NT2/D1 (cell line): ENCODE results near the gene UBR4.
"Not testable (repeated sequence)": the region's sequence is repeated elsewhere in the genome, so short reads cannot be mapped to it uniquely, and the experiment has no call there.

Experiments
- DNase-seq: peaks from one replicate; pipeline ENCODE4 v3.0.0-alpha.2; 2011; ENCODE audit warnings: low read depth, low spot score
- H3K27me3 ChIP-seq: 2 replicates; pipeline ENCODE4 v1.6.0; 2011; ENCODE audit warnings: mild to moderate bottlenecking; ENCODE audit not compliant: insufficient read length, insufficient read depth
- H3K36me3 ChIP-seq: 2 replicates; pipeline ENCODE4 v1.6.1; 2011; ENCODE audit warnings: mild to moderate bottlenecking, low read length, mixed read lengths; ENCODE audit not compliant: insufficient read depth, insufficient read length
- H3K4me1 ChIP-seq: 2 replicates; pipeline ENCODE4 v1.5.1; 2011; ENCODE audit not compliant: insufficient read depth, insufficient read length
- H3K4me3 ChIP-seq: 2 replicates; pipeline ENCODE4 v1.5.1; 2011; ENCODE audit warnings: low read depth; ENCODE audit not compliant: insufficient read length
- H3K9ac ChIP-seq: 2 replicates; pipeline ENCODE4 v1.6.0; 2011; ENCODE audit warnings: low read depth; ENCODE audit not compliant: insufficient read length
- H3K9me3 ChIP-seq: 2 replicates; pipeline ENCODE4 v1.5.1; 2011; ENCODE audit warnings: mild to moderate bottlenecking, low read length; ENCODE audit not compliant: insufficient read depth
- SUZ12 ChIP-seq: IDR thresholded peaks from 2 replicates; pipeline ENCODE4 v1.6.1; 2011; ENCODE audit not compliant: insufficient read length, insufficient read depth; ENCODE audit errors: extremely low read depth
- YY1 ChIP-seq: IDR thresholded peaks from 2 replicates; pipeline ENCODE4 v1.6.1; 2011; ENCODE audit not compliant: insufficient read length, insufficient read depth
- ZNF274 ChIP-seq: IDR thresholded peaks from 2 replicates; pipeline ENCODE4 v1.6.1; 2011; ENCODE audit warnings: mild to moderate bottlenecking, low read depth, low read length

UBR4 gene

DNA sequence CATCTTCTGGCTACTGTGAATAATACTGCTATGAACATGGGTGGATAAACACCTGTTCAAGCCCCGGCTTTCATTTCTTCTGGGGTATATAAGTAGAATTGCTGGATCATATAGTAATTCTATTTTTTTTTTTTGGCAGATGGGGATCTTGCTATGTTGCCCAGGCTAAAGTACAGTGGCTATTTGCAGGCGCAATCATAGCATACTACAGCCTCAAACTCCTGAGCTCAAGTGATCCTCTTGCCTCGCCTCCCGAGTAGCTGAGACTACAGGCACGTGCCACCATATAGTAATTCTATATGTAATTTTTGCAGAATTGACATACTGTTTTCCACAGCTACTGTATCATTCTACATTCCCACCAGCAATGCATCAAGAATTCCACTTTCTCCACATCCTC is 27.8 kb downstream of the UBR4 start:
- DNase-seq: no peak
- no peaks in the 10 kb centered on the region for H3K4me1 ChIP-seq
- no peaks in the 10 kb centered on the region for H3K9me3 ChIP-seq
- H3K27me3 ChIP-seq: no peaks in the 10 kb centered on the region
- H3K4me3 ChIP-seq: no peak overlapping the region
- TF ChIP-seq ZNF274: no peak
- TF ChIP-seq SUZ12: no peak
- TF ChIP-seq YY1: no peak
- H3K36me3 ChIP-seq: peaks cover 86% of the 10 kb centered on the region
- no peak overlapping the region for H3K9ac ChIP-seq

DNA sequence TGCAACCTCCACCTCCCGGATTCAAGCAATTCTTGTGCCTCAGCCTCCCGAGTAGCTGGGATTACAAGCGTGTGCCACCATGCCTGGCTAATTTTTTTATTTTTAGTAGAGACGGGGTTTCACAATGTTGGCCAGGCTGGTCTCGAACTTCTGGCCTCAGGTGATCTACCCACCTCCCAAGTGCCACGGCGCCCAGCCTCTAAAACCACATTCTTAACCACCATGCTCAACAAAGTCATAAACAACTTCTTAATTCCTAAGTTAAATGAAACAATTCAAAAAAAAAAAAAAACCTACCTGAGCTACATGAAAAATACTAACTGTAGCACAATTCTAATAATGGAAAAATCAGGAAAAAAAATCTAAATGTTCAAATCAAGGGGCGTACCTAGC is 29.8 kb downstream of the UBR4 start:
- not testable (repeated sequence) for H3K27me3 ChIP-seq, H3K4me1 ChIP-seq, H3K9ac ChIP-seq, DNase-seq, H3K4me3 ChIP-seq, H3K9me3 ChIP-seq
- H3K36me3 ChIP-seq: peaks cover 86% of the 10 kb centered on the region

DNA sequence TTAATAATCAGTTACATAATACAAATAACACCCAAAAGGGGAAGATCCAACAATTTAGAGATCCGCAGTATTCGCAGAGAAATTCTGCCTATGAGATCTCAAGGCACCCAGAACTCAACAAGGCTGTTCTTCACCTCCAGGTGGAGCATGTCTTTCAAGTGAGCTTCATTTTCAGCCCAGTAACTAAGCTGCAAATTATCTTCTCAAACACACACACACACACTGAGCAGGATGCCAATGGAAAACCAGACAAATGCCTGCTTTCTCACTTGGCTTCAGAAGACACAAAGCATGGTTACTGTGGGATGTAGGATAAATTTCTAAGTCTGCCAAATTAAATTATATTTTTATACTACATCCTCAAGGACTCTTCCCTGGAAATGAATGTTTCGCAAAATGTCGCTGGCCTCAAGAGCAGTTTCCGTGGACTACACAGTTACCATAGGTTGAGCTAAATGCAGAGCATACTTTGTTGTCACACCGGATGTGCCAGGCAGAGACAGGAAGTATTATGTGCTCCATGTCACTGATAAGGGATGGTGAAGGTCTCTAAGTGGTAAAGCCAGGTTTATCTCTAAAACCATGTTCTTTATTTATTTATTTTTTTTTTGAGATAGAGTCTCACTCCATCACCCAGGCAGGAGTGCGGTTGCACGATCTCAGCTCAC is 30.3 kb downstream of the UBR4 start:
- no peak overlapping the region for H3K4me3 ChIP-seq
- H3K9me3 ChIP-seq: no peaks in the 10 kb centered on the region
- H3K36me3 ChIP-seq: peaks cover 86% of the 10 kb centered on the region
- no peak overlapping the region for H3K9ac ChIP-seq
- H3K27me3 ChIP-seq: no peaks in the 10 kb centered on the region
- H3K4me1 ChIP-seq: no peaks in the 10 kb centered on the region
- TF ChIP-seq SUZ12 (no peak), YY1 (no peak), ZNF274 (no peak)
- DNase-seq: no peak

DNA sequence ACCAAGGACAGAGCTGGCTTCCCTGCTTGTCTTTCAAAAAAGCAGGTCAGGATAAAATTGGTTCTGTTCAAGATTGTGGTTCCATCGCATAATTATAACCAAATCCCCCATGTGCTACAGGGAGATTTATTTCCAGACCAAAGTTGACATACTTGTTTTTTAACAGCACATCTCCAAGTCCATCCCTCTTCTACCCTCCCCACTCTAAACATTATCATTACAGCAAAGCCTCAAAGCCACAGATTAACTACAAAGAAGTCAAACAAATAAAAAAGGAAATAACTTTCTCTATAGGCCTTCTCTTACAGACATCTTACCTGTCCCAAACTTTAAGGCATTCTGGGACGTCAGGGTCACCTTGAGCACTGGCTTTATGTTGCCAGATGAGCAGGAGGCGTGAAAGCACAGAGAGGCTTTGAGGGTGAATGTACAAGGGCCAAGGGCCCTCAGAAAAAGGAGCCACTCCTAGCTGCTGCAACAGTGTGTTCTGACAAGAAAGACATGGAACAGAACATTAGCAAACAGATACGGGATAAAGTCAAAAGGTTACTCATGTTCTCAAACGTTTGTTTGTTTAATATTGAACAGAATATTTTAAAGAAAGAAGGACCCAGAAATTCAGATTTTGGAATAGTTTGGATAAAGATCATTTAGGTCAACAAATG is 31.2 kb downstream of the UBR4 start:
- Histone ChIP-seq H3K4me3 (no peak overlapping the region), H3K36me3 (peaks cover 87% of the 10 kb centered on the region), H3K27me3 (no peaks in the 10 kb centered on the region), H3K4me1 (no peaks in the 10 kb centered on the region), H3K9ac (no peak overlapping the region), H3K9me3 (no peaks in the 10 kb centered on the region)
- no peak for TF ChIP-seq YY1
- TF ChIP-seq ZNF274: no peak
- no peak for TF ChIP-seq SUZ12
- no peak for DNase-seq

DNA sequence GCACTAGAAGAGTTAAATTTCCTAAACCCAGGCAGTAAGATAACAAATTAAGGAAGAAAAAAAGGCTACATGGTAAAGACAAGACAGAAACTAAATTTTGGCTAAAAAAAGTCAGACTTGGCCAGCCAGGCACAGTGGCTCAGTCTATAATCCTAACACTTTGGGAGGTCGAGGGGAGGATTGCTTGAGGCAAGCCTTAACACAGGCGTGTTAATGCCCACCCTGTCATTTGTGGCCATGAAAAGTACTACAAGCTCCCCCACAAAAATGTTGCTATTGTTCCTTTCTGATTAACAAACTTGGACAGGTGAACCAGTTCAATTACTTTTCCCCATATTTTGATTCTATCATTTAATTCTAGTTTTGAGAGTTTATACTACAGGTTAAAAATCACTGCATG is 32.3 kb downstream of the UBR4 start:
- no peak for TF ChIP-seq ZNF274

DNA sequence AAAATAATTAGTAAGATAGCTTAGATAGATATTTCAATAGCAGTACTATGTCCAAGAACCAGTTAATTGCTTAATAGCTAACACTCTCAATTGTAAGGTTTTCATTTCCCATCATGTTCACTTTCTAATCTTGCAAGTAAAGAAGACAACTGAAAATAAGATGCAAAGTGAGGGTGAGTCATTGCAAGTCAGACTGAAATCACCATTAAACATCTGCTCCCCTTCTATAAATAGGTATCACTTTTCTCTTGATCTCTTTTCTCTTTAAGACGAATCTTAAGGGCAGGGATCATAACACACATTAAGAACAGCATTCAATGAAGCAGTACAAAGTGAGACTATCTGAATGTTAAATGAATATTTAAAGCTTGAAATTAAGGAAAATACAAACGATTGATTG is 40.4 kb downstream of the UBR4 start:
- peaks cover 94% of the 10 kb centered on the region for H3K36me3 ChIP-seq
- H3K4me1 ChIP-seq: no peaks in the 10 kb centered on the region

More for the DNA sequence above, 32.3 kb downstream of the UBR4 start:
- Histone ChIP-seq H3K4me1 (no peaks in the 10 kb centered on the region), H3K36me3 (peaks cover 89% of the 10 kb centered on the region), H3K4me3 (no peak overlapping the region), H3K9ac (no peak overlapping the region), H3K9me3 (no peaks in the 10 kb centered on the region), H3K27me3 (no peaks in the 10 kb centered on the region)
- DNase-seq: no peak

DNA sequence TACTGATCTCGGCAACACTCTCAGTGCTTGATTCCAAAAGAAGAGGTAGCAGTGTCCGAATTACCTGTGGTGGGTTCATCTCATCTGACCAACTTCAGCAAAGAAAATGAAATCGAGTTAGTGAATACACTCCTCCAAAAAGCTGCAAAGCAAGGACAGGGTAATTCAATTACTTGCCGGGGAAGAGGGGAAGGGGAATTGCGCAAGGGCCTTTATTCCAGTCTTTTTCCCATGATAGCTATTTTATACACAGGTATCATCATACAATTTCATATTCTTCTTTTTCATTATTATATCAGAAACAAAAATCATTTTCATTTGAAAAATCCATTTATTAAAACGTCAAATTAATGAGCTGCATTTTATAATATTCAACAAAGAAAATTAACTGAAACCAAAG is 42.9 kb downstream of the UBR4 start:
- TF ChIP-seq YY1 (no peak), SUZ12 (no peak), ZNF274 (no peak)
- H3K4me3 ChIP-seq: no peak overlapping the region
- H3K9me3 ChIP-seq: no peaks in the 10 kb centered on the region
- no peak for DNase-seq
- H3K4me1 ChIP-seq: no peaks in the 10 kb centered on the region
- no peaks in the 10 kb centered on the region for H3K27me3 ChIP-seq
- peaks cover 97% of the 10 kb centered on the region for H3K36me3 ChIP-seq
- H3K9ac ChIP-seq: no peak overlapping the region

More for the DNA sequence above, 40.4 kb downstream of the UBR4 start:
- no peak for DNase-seq
- TF ChIP-seq YY1: no peak
- TF ChIP-seq ZNF274: no peak
- TF ChIP-seq SUZ12: no peak
- Histone ChIP-seq H3K9me3 (no peaks in the 10 kb centered on the region), H3K4me3 (no peak overlapping the region), H3K27me3 (no peaks in the 10 kb centered on the region), H3K9ac (no peak overlapping the region)
